Measurements from ENCODE around the gene GNMT.
A peak's percentile ranks its signal among the peaks of the same experiment; 100 is the strongest.
"Not testable (repeated sequence)": the region's sequence is repeated elsewhere in the genome, so short reads cannot be mapped to it uniquely, and the experiment has no call there.

GNMT gene

GRCh38 chr6:42939810-42940167, 20.8 kb upstream of the GNMT start:
- no peak overlapping the region for H3K4me3 ChIP-seq (ENCODE audit: low read length)
- DNase-seq (ENCODE audit: low read depth, low spot score): no peak

GRCh38 chr6:42940493-42941045, 20.0 kb upstream of the GNMT start:
- DNase-seq (ENCODE audit: low read depth, low spot score): no peak

GRCh38 chr6:42941356-42941755, 19.2 kb upstream of the GNMT start:
- not testable (repeated sequence) for DNase-seq (ENCODE audit: low read depth, low spot score); H3K4me3 ChIP-seq (ENCODE audit: low read length)

More at GRCh38 chr6:42940493-42941045, 20.0 kb upstream of the GNMT start:
- H3K4me3 ChIP-seq (ENCODE audit: low read length): no peak overlapping the region

GRCh38 chr6:42942444-42942843, 18.1 kb upstream of the GNMT start:
- H3K4me3 ChIP-seq (ENCODE audit: low read length): no peak overlapping the region
- no peak for DNase-seq (ENCODE audit: low read depth, low spot score)

DNA sequence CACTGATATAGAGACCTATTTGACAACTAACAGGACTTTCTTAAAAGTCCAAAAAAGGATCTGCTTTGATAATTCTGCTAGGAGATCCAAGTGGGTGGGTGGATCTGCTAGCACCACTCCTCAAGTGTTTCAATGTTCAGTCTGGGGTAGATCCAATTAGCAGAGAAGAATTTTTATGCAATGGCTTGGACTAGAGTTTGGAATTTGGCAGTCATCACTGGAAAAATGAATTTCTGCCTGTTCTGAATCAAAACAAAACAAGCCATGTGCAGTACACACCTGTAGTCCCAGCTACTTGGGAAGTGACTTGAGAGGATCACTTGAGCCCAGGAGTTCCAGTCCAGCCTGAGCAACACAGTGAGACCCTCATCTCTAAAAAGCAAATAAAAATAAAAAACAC, 12.6 kb upstream of the GNMT start:
- DNase-seq (ENCODE audit: low read depth, low spot score): no peak
- no peak overlapping the region for H3K4me3 ChIP-seq (ENCODE audit: low read length)

- DNase-seq (ENCODE audit: low read depth, low spot score): no peak
- H3K4me3 ChIP-seq (ENCODE audit: low read length): no peak overlapping the region
Measured at GRCh38 chr6:42952389-42952788, 8.2 kb upstream of the GNMT start.

GRCh38 chr6:42954405-42954804, 6.1 kb upstream of the GNMT start:
- DNase-seq (ENCODE audit: low read depth, low spot score); H3K4me3 ChIP-seq (ENCODE audit: low read length): not testable (repeated sequence)

- no peak overlapping the region for H3K4me3 ChIP-seq (ENCODE audit: low read length)
- DNase-seq (ENCODE audit: low read depth, low spot score): no peak
Measured at GRCh38 chr6:42958125-42958524, 2.4 kb upstream of the GNMT start.

DNA sequence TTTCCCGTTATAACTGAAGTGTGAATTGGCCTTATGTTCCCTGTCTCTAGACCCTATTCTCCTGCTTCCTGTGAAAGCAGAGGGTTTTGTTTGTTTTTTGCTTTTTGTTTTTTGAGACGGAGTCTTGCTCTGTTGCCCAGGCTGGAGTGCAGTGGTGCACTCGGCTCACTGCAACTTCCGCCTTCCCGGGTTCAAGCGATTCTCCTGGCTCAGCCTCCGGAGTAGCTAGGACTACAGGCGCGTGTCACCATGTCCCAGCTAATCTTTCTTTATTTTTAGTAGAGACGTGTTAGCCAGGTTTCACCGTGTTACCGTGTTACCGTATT, 674 bp upstream of the GNMT start:
- no peak for DNase-seq (ENCODE audit: low read depth, low spot score)
- no peak overlapping the region for H3K4me3 ChIP-seq (ENCODE audit: low read length)

GRCh38 chr6:42961020-42961470, 491 bp downstream of the GNMT start:
- H3K4me3 ChIP-seq (ENCODE audit: low read length): no peak overlapping the region
- no peak for DNase-seq (ENCODE audit: low read depth, low spot score)

- no peak overlapping the region for H3K4me3 ChIP-seq (ENCODE audit: low read length)
- DNase-seq (ENCODE audit: low read depth, low spot score): no peak
Measured at GRCh38 chr6:42962096-42962495, 1.5 kb downstream of the GNMT start.

DNA sequence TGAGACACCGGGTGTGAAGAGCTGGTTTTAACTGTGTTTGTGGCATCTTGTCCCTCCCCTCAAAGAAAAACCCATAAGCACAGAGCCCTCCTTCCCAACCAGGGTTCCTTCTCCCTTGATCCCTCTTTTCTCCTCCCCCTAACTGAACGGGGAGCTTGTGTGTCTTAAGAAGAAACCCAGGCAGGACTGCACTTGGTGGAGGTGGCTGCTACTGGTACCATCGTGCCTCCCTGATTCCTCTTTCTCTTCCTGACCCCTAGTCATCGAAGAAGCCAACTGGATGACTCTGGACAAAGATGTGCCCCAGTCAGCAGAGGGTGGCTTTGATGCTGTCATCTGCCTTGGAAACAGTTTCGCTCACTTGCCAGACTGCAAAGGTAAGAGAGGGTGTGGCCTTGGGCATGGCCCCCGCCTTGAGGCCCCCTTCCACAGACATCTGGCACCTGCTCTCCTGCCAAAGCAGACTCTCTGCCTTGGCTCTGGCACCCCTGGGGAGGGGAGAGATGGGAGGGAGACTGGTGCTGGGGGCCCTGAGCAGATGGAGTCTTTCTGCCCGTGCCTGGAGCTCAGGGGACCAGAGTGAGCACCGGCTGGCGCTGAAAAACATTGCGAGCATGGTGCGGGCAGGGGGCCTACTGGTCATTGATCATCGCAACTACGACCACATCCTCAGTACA, 2.1 kb downstream of the GNMT start:
- no peak for DNase-seq (ENCODE audit: low read depth, low spot score)

GRCh38 chr6:42963179-42963854, 2.8 kb downstream of the GNMT start:
- no peak for DNase-seq (ENCODE audit: low read depth, low spot score)
- H3K4me3 ChIP-seq (ENCODE audit: low read length): no peak overlapping the region

More for the DNA sequence above, 2.1 kb downstream of the GNMT start:
- H3K4me3 ChIP-seq (ENCODE audit: low read length): no peak overlapping the region

DNA sequence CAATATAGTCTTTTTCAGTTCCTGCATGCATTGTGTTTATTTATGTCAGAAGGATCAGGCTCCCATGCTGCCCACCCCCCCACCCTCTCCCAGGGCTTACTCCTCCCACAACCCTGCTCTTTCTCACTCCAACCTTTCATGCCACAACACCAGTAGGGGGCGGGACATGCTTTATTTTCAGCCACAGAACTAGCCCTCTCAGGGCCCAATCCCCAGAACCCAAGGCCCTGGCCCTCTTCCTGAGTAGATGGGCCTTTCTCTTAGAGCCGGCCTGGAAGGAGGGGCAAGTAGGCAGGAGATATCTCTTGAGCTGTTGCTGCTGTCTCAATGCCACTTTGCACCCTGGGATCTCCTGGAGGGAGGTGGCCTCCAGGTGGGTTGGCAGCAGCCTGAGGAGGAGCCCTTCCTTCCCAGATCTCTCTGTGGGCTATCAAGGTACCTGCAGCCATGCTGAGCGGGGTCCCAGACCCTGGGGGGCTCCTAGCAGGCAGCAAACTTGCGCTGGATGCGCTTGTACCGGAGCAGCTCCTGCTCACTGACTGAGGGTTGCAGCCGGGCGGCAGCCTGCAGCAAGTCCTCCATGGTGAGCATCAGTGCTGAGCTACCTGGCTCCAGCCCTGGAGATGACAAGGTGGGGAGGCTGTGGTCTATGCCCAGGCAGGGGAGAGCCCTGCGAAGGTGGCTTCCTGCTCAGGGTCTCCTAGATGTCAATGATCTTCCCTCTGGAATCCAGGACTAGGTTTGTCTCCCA, 3.5 kb downstream of the GNMT start:
- DNase-seq (ENCODE audit: low read depth, low spot score): peak; percentile 48
- no peak overlapping the region for H3K4me3 ChIP-seq (ENCODE audit: low read length)

DNA sequence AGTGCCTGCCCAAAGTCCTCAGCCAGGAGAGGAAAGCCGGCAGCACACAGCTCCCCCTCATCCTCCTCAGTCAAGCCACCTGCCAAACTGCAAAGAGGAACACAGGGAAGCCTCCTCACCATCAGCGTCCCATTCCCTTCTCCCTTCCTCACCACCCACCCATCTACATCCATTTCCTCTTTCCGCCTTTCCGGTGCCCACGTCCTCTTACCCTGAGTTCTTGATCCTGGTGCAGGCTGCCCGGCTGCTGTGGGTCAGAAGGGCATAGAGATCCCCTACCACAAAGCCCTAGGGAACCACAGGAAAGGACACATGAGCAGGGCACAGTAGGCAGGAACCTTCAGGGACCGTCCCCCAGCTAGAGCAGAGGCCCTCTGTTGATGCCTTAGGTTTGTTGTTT, 6.0 kb downstream of the GNMT start:
- no peak overlapping the region for H3K4me3 ChIP-seq (ENCODE audit: low read length)
- DNase-seq (ENCODE audit: low read depth, low spot score): no peak

DNA sequence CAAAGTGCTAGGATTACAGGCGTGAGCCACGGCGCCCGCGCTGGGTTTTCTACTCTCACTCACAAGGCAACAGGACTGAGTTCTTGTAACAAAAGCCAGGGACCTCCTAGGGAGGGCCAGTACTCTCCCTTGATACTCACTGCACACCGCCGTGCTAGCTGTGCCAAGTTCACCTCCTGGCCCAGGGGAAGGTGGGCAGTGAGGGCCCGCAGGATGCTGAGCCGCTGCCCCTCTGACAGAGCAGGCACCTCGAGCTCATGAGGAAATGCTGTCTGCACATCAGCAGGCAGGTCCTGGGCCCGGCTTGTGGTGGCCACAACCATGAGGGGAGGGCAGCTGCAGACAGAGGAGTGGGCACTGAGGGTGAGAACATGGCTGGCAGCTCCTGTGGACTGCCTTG, 6.7 kb downstream of the GNMT start:
- DNase-seq (ENCODE audit: low read depth, low spot score): no peak
- no peak overlapping the region for H3K4me3 ChIP-seq (ENCODE audit: low read length)

GRCh38 chr6:42968126-42968701, 7.7 kb downstream of the GNMT start:
- DNase-seq (ENCODE audit: low read depth, low spot score): no peak
- H3K4me3 ChIP-seq (ENCODE audit: low read length): no peak overlapping the region

GRCh38 chr6:42968783-42969182, 8.2 kb downstream of the GNMT start:
- no peak overlapping the region for H3K4me3 ChIP-seq (ENCODE audit: low read length)
- DNase-seq (ENCODE audit: low read depth, low spot score): no peak

GRCh38 chr6:42969431-42969830, 8.9 kb downstream of the GNMT start:
- no peak for DNase-seq (ENCODE audit: low read depth, low spot score)

DNA sequence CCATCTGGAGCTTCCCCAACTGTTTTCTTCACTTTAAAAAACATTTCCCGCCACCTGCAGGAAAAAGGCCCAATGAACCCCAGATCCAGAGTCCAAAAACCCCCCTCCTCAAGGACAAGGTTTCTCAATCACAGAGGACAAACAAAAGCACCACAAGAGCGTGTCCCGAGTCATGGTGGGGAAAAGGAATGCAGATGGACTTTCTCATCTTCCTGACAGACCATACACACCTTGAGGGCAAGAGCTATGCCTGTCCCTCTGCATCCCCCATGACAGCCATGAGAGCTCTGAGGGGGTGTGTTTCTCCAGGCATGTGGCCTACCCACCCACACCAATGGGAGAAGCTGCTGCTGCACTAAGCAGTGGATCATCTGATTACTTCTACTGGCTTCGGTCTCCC, 9.4 kb downstream of the GNMT start:
- H3K4me3 ChIP-seq (ENCODE audit: low read length): no peak overlapping the region
- no peak for DNase-seq (ENCODE audit: low read depth, low spot score)

More at GRCh38 chr6:42969431-42969830, 8.9 kb downstream of the GNMT start:
- no peak overlapping the region for H3K4me3 ChIP-seq (ENCODE audit: low read length)
